ENCODE data around the gene ARID2. TPM values are rescaled to one million over a fixed set of nuclear protein-coding genes. Genes with fewer than 3 reads are reported as not detected.

ARID2 gene
- total and polyA plus RNA-seq, 10 donors, result 5.7 to 59.6 (median 42.6) TPM

- Histone ChIP-seq H3K4me1 (peaks cover 15 to 53% (median 32%) of the 10 kb centered on the region in 6 donors), H3K27ac (no peak overlapping the region), H3K9me3 (peaks cover 0 to 23% (median 6%) of the 10 kb centered on the region in 8 donors), H3K36me3 (peaks cover 0 to 16% (median 3%) of the 10 kb centered on the region in 6 donors), H3K27me3 (replicated peaks in 1 of 7) (no peaks in the 10 kb centered on the region), H3K4me3 (no peak overlapping the region)
- no peak for TF ChIP-seq POLR2A (IDR thresholded peaks at IDR 0.05)
- no peak for TF ChIP-seq CTCF (IDR thresholded peaks at IDR 0.05 in 8 of 11, conservative IDR thresholded peaks at IDR 0.05 in 3 of 11)
- TF ChIP-seq POLR2AphosphoS5 (IDR thresholded peaks at IDR 0.05), result no peak
- no peak for DNase-seq
- intact Hi-C loops (cut with DNase I; ENCODE audit: low total_unique reads), result loop anchor here (10.0 kb wide), 1 partner anchor 247 kb away; no protein-coding TSS in a partner anchor
Measured at GRCh38 chr12:45737638-45738037, 8.1 kb downstream of the ARID2 start.

- TF ChIP-seq POLR2AphosphoS5 (IDR thresholded peaks at IDR 0.05), result no peak
- no peak for TF ChIP-seq POLR2A (IDR thresholded peaks at IDR 0.05)
- TF ChIP-seq CTCF (IDR thresholded peaks at IDR 0.05 in 8 of 11, conservative IDR thresholded peaks at IDR 0.05 in 3 of 11), result no peak
- 95 to 100% (median 98%) methylated on average over 1 of the region's 1 CpG for WGBS, 5 donors
- DNase-seq, result no peak
- Histone ChIP-seq H3K4me1 (peaks cover 0 to 59% (median 24%) of the 10 kb centered on the region in 6 donors), H3K4me3 (no peak overlapping the region), H3K9me3 (peaks cover 0 to 18% (median 4%) of the 10 kb centered on the region in 8 donors), H3K36me3 (peaks cover 0 to 12% (median 0%) of the 10 kb centered on the region in 6 donors), H3K27me3 (replicated peaks in 1 of 7) (no peaks in the 10 kb centered on the region), H3K27ac (no peak overlapping the region)
- intact Hi-C loops (cut with DNase I; ENCODE audit: low total_unique reads), result loop anchor here (10.0 kb wide), 1 partner anchor 198 kb away; no protein-coding TSS in a partner anchor
Measured at GRCh38 chr12:45742590-45742989, 13.1 kb downstream of the ARID2 start.

- intact Hi-C loops (cut with DNase I; ENCODE audit: low total_unique reads), result loop anchor here (10.0 kb wide), 1 partner anchor 198 kb away; no protein-coding TSS in a partner anchor
- WGBS, 5 donors, result 91 to 97% (median 96%) methylated on average over 2 of the region's 2 CpGs
- H3K27ac ChIP-seq, result no peak overlapping the region
- no peak overlapping the region for H3K4me3 ChIP-seq
- no peak for TF ChIP-seq POLR2A (IDR thresholded peaks at IDR 0.05)
- TF ChIP-seq CTCF (IDR thresholded peaks at IDR 0.05 in 8 of 11, conservative IDR thresholded peaks at IDR 0.05 in 3 of 11), result no peak
- no peak for TF ChIP-seq POLR2AphosphoS5 (IDR thresholded peaks at IDR 0.05)
- peaks cover 0 to 7% (median 0%) of the 10 kb centered on the region in 6 donors for H3K36me3 ChIP-seq
- no peaks in the 10 kb centered on the region for H3K27me3 ChIP-seq (replicated peaks in 1 of 7)
- H3K4me1 ChIP-seq, result peaks cover 0 to 64% (median 24%) of the 10 kb centered on the region in 6 donors
- peaks cover 0 to 15% (median 2%) of the 10 kb centered on the region in 8 donors for H3K9me3 ChIP-seq
- DNase-seq, result no peak
Measured at GRCh38 chr12:45743247-45743646, 13.7 kb downstream of the ARID2 start.

- TF ChIP-seq POLR2AphosphoS5 (IDR thresholded peaks at IDR 0.05) (no peak), CTCF (IDR thresholded peaks at IDR 0.05 in 8 of 11, conservative IDR thresholded peaks at IDR 0.05 in 3 of 11) (peak in 6 of 11 experiments; percentile 22 to 43 (median 29))
- 69 to 87% (median 73%) methylated on average over 1 of the region's 1 CpG for WGBS, 5 donors
- peaks cover 0 to 82% (median 23%) of the 10 kb centered on the region in 6 donors for H3K4me1 ChIP-seq
- H3K9me3 ChIP-seq, result peaks cover 0 to 15% (median 2%) of the 10 kb centered on the region in 8 donors
- no peak overlapping the region for H3K4me3 ChIP-seq
- peaks cover 0 to 11% (median 0%) of the 10 kb centered on the region in 6 donors for H3K36me3 ChIP-seq
- intact Hi-C loops (cut with DNase I; ENCODE audit: low total_unique reads), result loop anchor here (10.0 kb wide), 1 partner anchor 201 kb away; no protein-coding TSS in a partner anchor
- no peak for DNase-seq
- no peaks in the 10 kb centered on the region for H3K27me3 ChIP-seq (replicated peaks in 1 of 7)
- no peak overlapping the region for H3K27ac ChIP-seq
Measured at GRCh38 chr12:45745861-45746277, 16.4 kb downstream of the ARID2 start.
